Measurements from ENCODE around the gene INHBE. TPM values are rescaled to one million over a fixed set of nuclear protein-coding genes. Genes with fewer than 3 reads are reported as not detected.

INHBE gene
- total and polyA plus RNA-seq, 2 of the 8 experiments (the other 6 are each of a cell fraction or from before 2014, with no cell fraction given) = 10.2 to 18.8 TPM

DNA sequence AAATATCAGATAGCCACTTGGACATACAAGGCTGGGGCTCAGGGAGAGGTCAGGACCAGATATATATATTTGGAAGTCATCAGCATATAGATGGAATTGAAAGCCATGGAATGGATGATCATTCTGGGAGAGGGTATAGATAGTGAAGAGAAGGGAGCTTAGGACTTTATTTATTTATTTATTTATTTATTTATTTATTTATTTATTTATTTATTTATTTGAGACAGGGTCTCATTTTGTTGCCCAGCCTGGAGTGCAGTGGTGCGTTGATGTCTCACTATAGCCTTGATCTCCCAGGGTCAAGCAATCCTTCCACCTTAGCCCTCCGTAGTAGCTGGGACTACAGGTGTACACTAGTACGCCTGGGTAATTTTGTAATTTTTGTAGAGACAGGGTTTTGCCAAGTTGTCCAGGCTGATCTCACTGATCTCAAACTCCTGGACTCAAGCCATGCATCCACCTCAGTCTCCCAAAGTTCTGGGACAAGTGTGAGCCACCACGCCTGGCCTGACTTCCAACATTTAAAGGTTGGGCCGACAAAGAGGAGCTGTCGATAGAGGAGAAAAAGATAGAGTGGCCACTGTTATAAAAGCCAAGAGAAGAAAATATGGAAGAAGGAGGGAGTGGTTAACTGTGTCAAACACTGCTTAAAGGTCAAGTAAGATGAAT is 8.7 kb upstream of the INHBE start (continued):
- no peak for TF ChIP-seq SRF (IDR thresholded peaks at IDR 0.05; ENCODE audit: low read depth, low read length)
- TF ChIP-seq, protein P1, sequence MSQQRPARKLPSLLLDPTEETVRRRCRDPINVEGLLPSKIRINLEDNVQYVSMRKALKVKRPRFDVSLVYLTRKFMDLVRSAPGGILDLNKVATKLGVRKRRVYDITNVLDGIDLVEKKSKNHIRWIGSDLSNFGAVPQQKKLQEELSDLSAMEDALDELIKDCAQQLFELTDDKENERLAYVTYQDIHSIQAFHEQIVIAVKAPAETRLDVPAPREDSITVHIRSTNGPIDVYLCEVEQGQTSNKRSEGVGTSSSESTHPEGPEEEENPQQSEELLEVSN (IDR thresholded peaks at IDR 0.05) = no peak
- no peak for TF ChIP-seq CHD2 (IDR thresholded peaks at IDR 0.05; ENCODE audit: low read length)
- no peak for TF ChIP-seq CBX5 (IDR thresholded peaks at IDR 0.05; ENCODE audit: low read depth, low read length)
- no peak for TF ChIP-seq HDAC6 (IDR thresholded peaks at IDR 0.05; ENCODE audit: low read depth, low read length)
- TF ChIP-seq SP1 (IDR thresholded peaks at IDR 0.05; ENCODE audit: low read depth, low read length) = no peak
